H1 (cell line): ENCODE data around the gene IQCN. TPM values are rescaled to one million over a fixed set of nuclear protein-coding genes. Genes with fewer than 3 reads are reported as not detected.

Experiments used
- CTCF ChIP-seq, 3 experiments: IDR thresholded peaks; 1 replicate in 2 of 3; 2 replicates in 1 of 3; pipeline versions ENCODE4 v1.5.1 to v1.6.1; 2011; ENCODE audit warnings: low read length in 3 of 3, mild to moderate bottlenecking in 3 of 3, inconsistent platforms in 2 of 3, low read depth in 1 of 3, moderate library complexity in 1 of 3; ENCODE audit not compliant: insufficient read depth in 1 of 3; ENCODE audit errors: control extremely low read depth in 1 of 3
- POU5F1 ChIP-seq: IDR thresholded peaks from 2 replicates; pipeline ENCODE4 v1.6.1; 2011; ENCODE audit warnings: low read depth, mild to moderate bottlenecking, low read length, moderate library complexity
- SP1 ChIP-seq: IDR thresholded peaks from 2 replicates; pipeline ENCODE4 v1.6.1; 2011; ENCODE audit warnings: low read depth, low read length
- polyA plus RNA-seq, 7 experiments: library from polyadenylated mRNA; depleted of rRNA in 3 of 7; stranded (reverse) in 5 of 7; unstranded in 2 of 7; fragments of >200 nt in 5 of 7; fragments of 200-250 nt in 2 of 7; gene quantifications; 1 replicate in 5 of 7; 2 replicates in 1 of 7; 4 replicates in 1 of 7; pipeline versions ENCODE4 v1.2.1 to v1.2.3, GENCODE V29; 2011 to 2013; ENCODE audit warnings: missing spikeins in 2 of 7, mixed read lengths in 2 of 7
- total RNA-seq: library from RNA; stranded (reverse); fragmentation: NEBNext Ultra II Directional; extraction: Animal tissue kit (Norgen Biotek cat#: 25700); gene quantifications from 2 replicates; pipeline ENCODE4 v1.2.1, GENCODE V29; 2021

Gene IQCN
- total and polyA plus RNA-seq, 2 of the 8 experiments (the other 6 are each of a cell fraction or from before 2014, with no cell fraction given) = 0.36 to 1.0 TPM

GRCh38 chr19:18293642-18294466 is 19.6 kb upstream of the IQCN start (continued):
- TF ChIP-seq CTCF (IDR thresholded peaks at IDR 0.05; ENCODE audit: control extremely low read depth in 1 of 3, insufficient read depth in 1 of 3, low read depth in 1 of 3, low read length in 3 of 3) (peak in 2 of 3 experiments; percentile 3 to 11; a peak in 2 of 4 replicates), SP1 (no peak), POU5F1 (no peak)
